ENCODE results near the gene BCL2. TPM values are rescaled to one million over a fixed set of nuclear protein-coding genes. Genes with fewer than 3 reads are reported as not detected.

BCL2 gene
- total RNA-seq, 1 donor from 2014 or later, result 2.4 TPM

DNA sequence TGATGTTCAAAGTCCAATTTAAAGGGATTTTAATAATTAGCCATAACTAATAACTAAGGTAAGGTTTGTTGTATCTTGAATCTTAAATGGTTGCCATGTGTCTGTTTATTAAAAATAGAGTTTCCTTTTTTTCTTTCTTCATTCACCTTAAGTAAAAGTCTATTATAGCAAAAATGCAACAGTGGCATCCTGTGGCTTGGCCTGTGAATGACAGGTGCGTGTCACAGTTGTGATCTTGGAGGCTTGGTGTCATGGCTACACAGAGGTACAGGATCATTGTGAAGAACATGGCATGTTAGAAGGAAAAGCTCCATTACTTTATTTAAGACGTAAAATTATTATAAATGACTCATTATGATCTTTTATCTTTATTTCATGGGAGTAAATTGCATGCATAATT is 246.1 kb downstream of the BCL2 start:
- no peak overlapping the region for H3K4me3 ChIP-seq (ENCODE audit: low read depth, low read length)
- DNase-seq (ENCODE audit: low read depth), result no peak
- FAIRE-seq, result no peak
- TF ChIP-seq, protein P1, sequence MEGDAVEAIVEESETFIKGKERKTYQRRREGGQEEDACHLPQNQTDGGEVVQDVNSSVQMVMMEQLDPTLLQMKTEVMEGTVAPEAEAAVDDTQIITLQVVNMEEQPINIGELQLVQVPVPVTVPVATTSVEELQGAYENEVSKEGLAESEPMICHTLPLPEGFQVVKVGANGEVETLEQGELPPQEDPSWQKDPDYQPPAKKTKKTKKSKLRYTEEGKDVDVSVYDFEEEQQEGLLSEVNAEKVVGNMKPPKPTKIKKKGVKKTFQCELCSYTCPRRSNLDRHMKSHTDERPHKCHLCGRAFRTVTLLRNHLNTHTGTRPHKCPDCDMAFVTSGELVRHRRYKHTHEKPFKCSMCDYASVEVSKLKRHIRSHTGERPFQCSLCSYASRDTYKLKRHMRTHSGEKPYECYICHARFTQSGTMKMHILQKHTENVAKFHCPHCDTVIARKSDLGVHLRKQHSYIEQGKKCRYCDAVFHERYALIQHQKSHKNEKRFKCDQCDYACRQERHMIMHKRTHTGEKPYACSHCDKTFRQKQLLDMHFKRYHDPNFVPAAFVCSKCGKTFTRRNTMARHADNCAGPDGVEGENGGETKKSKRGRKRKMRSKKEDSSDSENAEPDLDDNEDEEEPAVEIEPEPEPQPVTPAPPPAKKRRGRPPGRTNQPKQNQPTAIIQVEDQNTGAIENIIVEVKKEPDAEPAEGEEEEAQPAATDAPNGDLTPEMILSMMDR (IDR thresholded peaks at IDR 0.05; ENCODE audit: insufficient read depth, low read length, severe bottlenecking), result no peak
- no peaks in the 10 kb centered on the region for H3K36me3 ChIP-seq (ENCODE audit: control insufficient read depth, insufficient read depth, low read length)
- no peaks in the 10 kb centered on the region for H3K27me3 ChIP-seq (ENCODE audit: control insufficient read depth, insufficient read depth, low read length)

Other genes starting within 250 kb of the BCL2 start
- 18.4 and 40.5 TPM in 2 replicates for gene KDSR, start 47.4 kb upstream of the BCL2 start, total RNA-seq
- 120 and 167 TPM in 2 replicates for gene VPS4B, start 102.7 kb upstream of the BCL2 start, total RNA-seq
- 440 and 513 TPM in 2 replicates for gene SERPINB5, start 157.2 kb upstream of the BCL2 start, total RNA-seq
- gene SERPINB12, start 222.6 kb upstream of the BCL2 start, total RNA-seq, result 0.53 and 1.4 TPM in 2 replicates

Measured in bronchial epithelial cell (primary cell).